HG03103 (cell line): ENCODE results near the gene CCNB1.
A peak's percentile ranks its signal among the peaks of the same experiment; 100 is the strongest.
"Not testable (repeated sequence)": the region's sequence is repeated elsewhere in the genome, so short reads cannot be mapped to it uniquely, and the experiment has no call there.

Experiments used
- ATAC-seq: cut with Tn5 transposase; IDR thresholded peaks from one replicate; pipeline ENCODE4 v1.9.1; 2021; ENCODE audit warnings: low read depth; ENCODE audit not compliant: unreplicated experiment

Gene CCNB1

GRCh38 chr5:69166686-69167492 is at the start of gene CCNB1:
TSS of gene CCNB1 (plus strand) at chr5:69167150. CDS start at chr5:69167263, 113 bp downstream.
- peak; percentile 99 for ATAC-seq

GRCh38 chr5:69129413-69129812 is 37.5 kb upstream of the CCNB1 start:
- no peak for ATAC-seq

- ATAC-seq: no peak
Measured at GRCh38 chr5:69130241-69130640, 36.7 kb upstream of the CCNB1 start.

- no peak for ATAC-seq
Measured at GRCh38 chr5:69131304-69131703, 35.6 kb upstream of the CCNB1 start.

- no peak for ATAC-seq
Measured at GRCh38 chr5:69134126-69134525, 32.8 kb upstream of the CCNB1 start.

- peak; percentile 77 for ATAC-seq
Measured at GRCh38 chr5:69136293-69136692, 30.7 kb upstream of the CCNB1 start.

GRCh38 chr5:69137208-69137607 is 29.7 kb upstream of the CCNB1 start:
- not testable (repeated sequence) for ATAC-seq

GRCh38 chr5:69137807-69138206 is 29.1 kb upstream of the CCNB1 start:
- no peak for ATAC-seq

GRCh38 chr5:69138766-69139165 is 28.2 kb upstream of the CCNB1 start:
- no peak for ATAC-seq

GRCh38 chr5:69140239-69140638 is 26.7 kb upstream of the CCNB1 start:
- ATAC-seq: not testable (repeated sequence)

- ATAC-seq: no peak
Measured at GRCh38 chr5:69140827-69141226, 26.1 kb upstream of the CCNB1 start.

GRCh38 chr5:69148576-69148975 is 18.4 kb upstream of the CCNB1 start:
- not testable (repeated sequence) for ATAC-seq

GRCh38 chr5:69148981-69149675 is 17.8 kb upstream of the CCNB1 start:
- ATAC-seq: no peak

GRCh38 chr5:69149676-69150010 is 17.3 kb upstream of the CCNB1 start:
- ATAC-seq: no peak

- no peak for ATAC-seq
Measured at GRCh38 chr5:69152731-69153130, 14.2 kb upstream of the CCNB1 start.

- ATAC-seq: no peak
Measured at GRCh38 chr5:69156456-69156855, 10.5 kb upstream of the CCNB1 start.

- ATAC-seq: no peak
Measured at GRCh38 chr5:69158039-69158438, 8.9 kb upstream of the CCNB1 start.

- ATAC-seq: no peak
Measured at GRCh38 chr5:69160651-69161050, 6.3 kb upstream of the CCNB1 start.

- ATAC-seq: no peak
Measured at GRCh38 chr5:69167493-69167855, 524 bp downstream of the CCNB1 start.

GRCh38 chr5:69167929-69168328 is 979 bp downstream of the CCNB1 start:
- ATAC-seq: no peak

GRCh38 chr5:69170495-69170894 is 3.5 kb downstream of the CCNB1 start:
- ATAC-seq: no peak

- ATAC-seq: no peak
Measured at GRCh38 chr5:69170969-69171368, 4.0 kb downstream of the CCNB1 start.
